HEK293 (cell line): Measurements from ENCODE around the gene EIF1AY.

Experiments
- CTCF ChIA-PET: fragments of 350-600 bp; formaldehyde crosslinking; extraction: SDS; loops from one replicate; lab custom pipeline; 2021; ENCODE audit warnings: antibody characterized with exemption; lab: Yijun Ruan, JAX
- POLR2A ChIA-PET: fragments of 300-600 bp; formaldehyde crosslinking; extraction: SDS; loops from one replicate; lab custom pipeline; 2020; ENCODE audit warnings: antibody characterized with exemption, inconsistent platforms; lab: Yijun Ruan, JAX
- H3K27ac ChIP-seq: fragments of 200-500 bp; sonication (Bioruptor generic); 2 replicates; pipeline ENCODE4 v1.5.1; 2014; ENCODE audit warnings: low read depth, low read length, control low read depth, inconsistent platforms; ENCODE audit errors: extremely low read depth
- H3K36me3 ChIP-seq, 2 experiments: fragments of 200-500 bp in 1 of 2; sonication (Bioruptor generic) in 1 of 2; 1 replicate in 1 of 2; 2 replicates in 1 of 2; pipeline ENCODE4 v1.5.1; 2014 to 2017; ENCODE audit warnings: inconsistent platforms in 2 of 2, low read length in 2 of 2; ENCODE audit not compliant: control insufficient read depth in 2 of 2, insufficient read depth in 1 of 2
- H3K4me1 ChIP-seq: fragments of 200-500 bp; sonication (Bioruptor generic); 2 replicates; pipeline ENCODE4 v1.5.1; 2014; ENCODE audit warnings: mild to moderate bottlenecking, low read length, inconsistent platforms; ENCODE audit not compliant: control insufficient read depth, insufficient read depth
- H3K4me3 ChIP-seq: 2 replicates; pipeline ENCODE4 v1.5.1; 2011; ENCODE audit warnings: low read depth, mild to moderate bottlenecking, control low read depth, low read length, moderate library complexity
- H3K9me3 ChIP-seq: fragments of 200-500 bp; sonication (Bioruptor generic); 2 replicates; pipeline ENCODE4 v1.5.1; 2014; ENCODE audit warnings: low read depth, low read length, inconsistent platforms; ENCODE audit not compliant: control insufficient read depth, insufficient read depth
- CTCF ChIP-seq: fragments of 450-650 bp; formaldehyde crosslinking; IDR thresholded peaks from 2 replicates; pipeline ENCODE4 v1.5.1; 2016; ENCODE audit warnings: missing biosample characterization, missing genetic modification characterization
- FEZF1 ChIP-seq: fragments of 450-650 bp; formaldehyde crosslinking; IDR thresholded peaks from 2 replicates; pipeline ENCODE4 v1.5.1; 2016; ENCODE audit warnings: missing biosample characterization, missing genetic modification characterization
- HOXC10 ChIP-seq: sonication (generic); formaldehyde crosslinking; IDR thresholded peaks from 2 replicates; pipeline ENCODE4 v1.8.1; 2023; ENCODE audit warnings: mild to moderate bottlenecking, missing genetic modification reagents
- KLF1 ChIP-seq: fragments of 450-650 bp; formaldehyde crosslinking; IDR thresholded peaks from 2 replicates; pipeline ENCODE4 v1.5.1; 2016; ENCODE audit warnings: missing biosample characterization, missing genetic modification characterization
- KLF7 ChIP-seq: fragments of 450-650 bp; formaldehyde crosslinking; IDR thresholded peaks from 2 replicates; pipeline ENCODE4 v1.5.1; 2016; ENCODE audit warnings: missing biosample characterization, missing genetic modification characterization, borderline replicate concordance
- MZF1 ChIP-seq: fragments of 450-650 bp; formaldehyde crosslinking; IDR thresholded peaks from 2 replicates; pipeline ENCODE4 v1.5.1; 2017; ENCODE audit warnings: missing biosample characterization, missing genetic modification characterization, borderline replicate concordance
- SCRT2 ChIP-seq: fragments of 450-650 bp; formaldehyde crosslinking; IDR thresholded peaks from 2 replicates; pipeline ENCODE4 v1.5.1; 2016; ENCODE audit warnings: missing biosample characterization, missing genetic modification characterization
- SETDB1 ChIP-seq: IDR thresholded peaks from one replicate; pipeline ENCODE4 v1.6.1; 2017; ENCODE audit warnings: mild to moderate bottlenecking, low read length, moderate library complexity, mixed read lengths; ENCODE audit not compliant: insufficient read length
- ZBTB21 ChIP-seq: fragments of 450-650 bp; formaldehyde crosslinking; IDR thresholded peaks from 2 replicates; pipeline ENCODE4 v1.5.1; 2017; ENCODE audit warnings: missing biosample characterization, missing genetic modification characterization
- ZFP3 ChIP-seq: fragments of 450-650 bp; formaldehyde crosslinking; IDR thresholded peaks from 2 replicates; pipeline ENCODE4 v1.5.1; 2016; ENCODE audit warnings: low read depth, missing biosample characterization, missing genetic modification characterization
- ZIC2 ChIP-seq: fragments of 450-650 bp; formaldehyde crosslinking; IDR thresholded peaks from 2 replicates; pipeline ENCODE4 v1.5.1; 2016; ENCODE audit warnings: missing biosample characterization, missing genetic modification characterization
- ZNF121 ChIP-seq: fragments of 450-650 bp; formaldehyde crosslinking; IDR thresholded peaks from 2 replicates; pipeline ENCODE4 v1.5.1; 2016; ENCODE audit warnings: missing biosample characterization, missing genetic modification characterization
- ZNF16 ChIP-seq: fragments of 450-650 bp; formaldehyde crosslinking; IDR thresholded peaks from 2 replicates; pipeline ENCODE4 v1.5.1; 2016; ENCODE audit warnings: low read depth, missing biosample characterization, missing genetic modification characterization
- ZNF202 ChIP-seq: fragments of 450-650 bp; formaldehyde crosslinking; IDR thresholded peaks from 2 replicates; pipeline ENCODE4 v1.5.1; 2016; ENCODE audit warnings: missing biosample characterization, missing genetic modification characterization, borderline replicate concordance
- ZNF266 ChIP-seq: fragments of 450-650 bp; formaldehyde crosslinking; IDR thresholded peaks from 2 replicates; pipeline ENCODE4 v1.5.1; 2016; ENCODE audit warnings: missing biosample characterization, missing genetic modification characterization, low read depth
- ZNF274 ChIP-seq, 2 experiments: fragments of 200-500 bp in 1 of 2; fragments of 450-650 bp in 1 of 2; sonication (Bioruptor generic) in 1 of 2; formaldehyde crosslinking in 1 of 2; IDR thresholded peaks; 2 replicates each; pipeline versions ENCODE4 v1.5.1 to v1.6.1; 2014 to 2016; ENCODE audit warnings: borderline replicate concordance in 1 of 2, inconsistent platforms in 1 of 2, low read length in 1 of 2, missing biosample characterization in 1 of 2, missing genetic modification characterization in 1 of 2
- ZNF324 ChIP-seq: fragments of 450-650 bp; formaldehyde crosslinking; IDR thresholded peaks from 2 replicates; pipeline ENCODE4 v1.5.1; 2016; ENCODE audit warnings: missing biosample characterization, missing genetic modification characterization
- ZNF335 ChIP-seq: fragments of 450-650 bp; formaldehyde crosslinking; conservative IDR thresholded peaks from 2 replicates; pipeline ENCODE4 v1.5.1; 2016; ENCODE audit warnings: missing biosample characterization, missing genetic modification characterization
- ZNF366 ChIP-seq: fragments of 450-650 bp; formaldehyde crosslinking; conservative IDR thresholded peaks from 2 replicates; pipeline ENCODE4 v1.5.1; 2016; ENCODE audit warnings: missing biosample characterization, missing genetic modification characterization
- ZNF510 ChIP-seq: fragments of 450-650 bp; formaldehyde crosslinking; IDR thresholded peaks from 2 replicates; pipeline ENCODE4 v1.5.1; 2018; ENCODE audit warnings: mild to moderate bottlenecking, missing genetic modification characterization, missing biosample characterization; ENCODE audit not compliant: insufficient replicate concordance
- ZNF560 ChIP-seq: fragments of 450-650 bp; formaldehyde crosslinking; IDR thresholded peaks from 2 replicates; pipeline ENCODE4 v1.5.1; 2017; ENCODE audit warnings: missing biosample characterization, missing genetic modification characterization, borderline replicate concordance
- ZNF843 ChIP-seq: fragments of 450-650 bp; formaldehyde crosslinking; IDR thresholded peaks from 2 replicates; pipeline ENCODE4 v1.5.1; 2016; ENCODE audit warnings: missing biosample characterization, missing genetic modification characterization
- TF ChIP-seq, protein P1 (sequence below): fragments of 450-650 bp; formaldehyde crosslinking; IDR thresholded peaks from 2 replicates; pipeline ENCODE4 v1.5.1; 2016; ENCODE audit warnings: missing biosample characterization, missing genetic modification characterization, low read depth
- TF ChIP-seq, protein P2 (sequence below): fragments of 450-650 bp; formaldehyde crosslinking; IDR thresholded peaks from 2 replicates; pipeline ENCODE4 v1.5.1; 2017; ENCODE audit warnings: missing biosample characterization, missing genetic modification characterization
- TF ChIP-seq, protein P3 (sequence below): fragments of 450-650 bp; IDR thresholded peaks from 2 replicates; pipeline ENCODE4 v1.5.1; 2018; ENCODE audit warnings: missing biosample characterization, mild to moderate bottlenecking, missing genetic modification characterization
- TF ChIP-seq, protein P4 (sequence below): fragments of 450-650 bp; IDR thresholded peaks from 2 replicates; pipeline ENCODE4 v1.5.1; 2018; ENCODE audit warnings: missing biosample characterization, missing genetic modification characterization
- TF ChIP-seq, protein P5 (sequence below): fragments of 450-650 bp; formaldehyde crosslinking; IDR thresholded peaks from 2 replicates; pipeline ENCODE4 v1.5.1; 2016; ENCODE audit warnings: missing biosample characterization, missing genetic modification characterization

EIF1AY gene

DNA sequence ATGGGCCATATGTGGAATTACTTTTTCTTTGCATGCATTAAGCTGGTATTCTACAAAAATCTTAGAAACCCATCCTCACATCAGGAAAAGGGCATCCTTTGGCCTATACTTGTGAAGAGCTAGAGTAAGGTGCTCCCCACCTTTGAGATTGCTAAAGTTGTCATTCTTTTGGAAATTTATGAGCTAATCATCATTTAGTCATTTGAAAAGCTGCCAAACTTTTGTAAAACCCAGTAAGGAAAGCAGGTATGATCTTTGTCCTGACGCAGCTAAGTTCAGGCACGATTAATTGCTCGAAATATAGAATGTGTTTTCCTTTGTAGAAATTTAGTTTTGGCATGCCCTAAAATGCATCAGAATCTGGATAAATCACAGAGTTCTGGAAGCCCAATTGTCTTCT lies 2.6 kb downstream of the EIF1AY start:
- Histone ChIP-seq H3K27ac (no peak overlapping the region), H3K4me3 (no peak overlapping the region), H3K9me3 (no peaks in the 10 kb centered on the region), H3K36me3 (no peaks in the 10 kb centered on the region), H3K4me1 (no peaks in the 10 kb centered on the region)
- ChIA-PET CTCF (no interaction called here), POLR2A (no interaction called here)
- TF ChIP-seq SETDB1, result no peak
- TF ChIP-seq, protein P1, sequence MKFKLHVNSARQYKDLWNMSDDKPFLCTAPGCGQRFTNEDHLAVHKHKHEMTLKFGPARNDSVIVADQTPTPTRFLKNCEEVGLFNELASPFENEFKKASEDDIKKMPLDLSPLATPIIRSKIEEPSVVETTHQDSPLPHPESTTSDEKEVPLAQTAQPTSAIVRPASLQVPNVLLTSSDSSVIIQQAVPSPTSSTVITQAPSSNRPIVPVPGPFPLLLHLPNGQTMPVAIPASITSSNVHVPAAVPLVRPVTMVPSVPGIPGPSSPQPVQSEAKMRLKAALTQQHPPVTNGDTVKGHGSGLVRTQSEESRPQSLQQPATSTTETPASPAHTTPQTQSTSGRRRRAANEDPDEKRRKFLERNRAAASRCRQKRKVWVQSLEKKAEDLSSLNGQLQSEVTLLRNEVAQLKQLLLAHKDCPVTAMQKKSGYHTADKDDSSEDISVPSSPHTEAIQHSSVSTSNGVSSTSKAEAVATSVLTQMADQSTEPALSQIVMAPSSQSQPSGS (tag by site-specific recombination), result no peak
- TF ChIP-seq ZIC2 (tag by site-specific recombination), result no peak
- no peak for TF ChIP-seq SCRT2
- TF ChIP-seq HOXC10 (CRISPR knock-in tag), result no peak
- TF ChIP-seq, protein P2, sequence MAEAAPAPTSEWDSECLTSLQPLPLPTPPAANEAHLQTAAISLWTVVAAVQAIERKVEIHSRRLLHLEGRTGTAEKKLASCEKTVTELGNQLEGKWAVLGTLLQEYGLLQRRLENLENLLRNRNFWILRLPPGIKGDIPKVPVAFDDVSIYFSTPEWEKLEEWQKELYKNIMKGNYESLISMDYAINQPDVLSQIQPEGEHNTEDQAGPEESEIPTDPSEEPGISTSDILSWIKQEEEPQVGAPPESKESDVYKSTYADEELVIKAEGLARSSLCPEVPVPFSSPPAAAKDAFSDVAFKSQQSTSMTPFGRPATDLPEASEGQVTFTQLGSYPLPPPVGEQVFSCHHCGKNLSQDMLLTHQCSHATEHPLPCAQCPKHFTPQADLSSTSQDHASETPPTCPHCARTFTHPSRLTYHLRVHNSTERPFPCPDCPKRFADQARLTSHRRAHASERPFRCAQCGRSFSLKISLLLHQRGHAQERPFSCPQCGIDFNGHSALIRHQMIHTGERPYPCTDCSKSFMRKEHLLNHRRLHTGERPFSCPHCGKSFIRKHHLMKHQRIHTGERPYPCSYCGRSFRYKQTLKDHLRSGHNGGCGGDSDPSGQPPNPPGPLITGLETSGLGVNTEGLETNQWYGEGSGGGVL (tag by site-specific recombination), result no peak
- no peak for TF ChIP-seq ZNF510
- TF ChIP-seq ZFP3 (tag by site-specific recombination), result no peak
- no peak for TF ChIP-seq ZNF560
- no peak for TF ChIP-seq ZNF324 (tag by site-specific recombination)
- TF ChIP-seq, protein P3, sequence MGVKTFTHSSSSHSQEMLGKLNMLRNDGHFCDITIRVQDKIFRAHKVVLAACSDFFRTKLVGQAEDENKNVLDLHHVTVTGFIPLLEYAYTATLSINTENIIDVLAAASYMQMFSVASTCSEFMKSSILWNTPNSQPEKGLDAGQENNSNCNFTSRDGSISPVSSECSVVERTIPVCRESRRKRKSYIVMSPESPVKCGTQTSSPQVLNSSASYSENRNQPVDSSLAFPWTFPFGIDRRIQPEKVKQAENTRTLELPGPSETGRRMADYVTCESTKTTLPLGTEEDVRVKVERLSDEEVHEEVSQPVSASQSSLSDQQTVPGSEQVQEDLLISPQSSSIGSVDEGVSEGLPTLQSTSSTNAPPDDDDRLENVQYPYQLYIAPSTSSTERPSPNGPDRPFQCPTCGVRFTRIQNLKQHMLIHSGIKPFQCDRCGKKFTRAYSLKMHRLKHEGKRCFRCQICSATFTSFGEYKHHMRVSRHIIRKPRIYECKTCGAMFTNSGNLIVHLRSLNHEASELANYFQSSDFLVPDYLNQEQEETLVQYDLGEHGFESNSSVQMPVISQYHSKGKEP (tag by site-specific recombination), result no peak
- TF ChIP-seq ZNF266 (tag by site-specific recombination), result no peak
- TF ChIP-seq, protein P4, sequence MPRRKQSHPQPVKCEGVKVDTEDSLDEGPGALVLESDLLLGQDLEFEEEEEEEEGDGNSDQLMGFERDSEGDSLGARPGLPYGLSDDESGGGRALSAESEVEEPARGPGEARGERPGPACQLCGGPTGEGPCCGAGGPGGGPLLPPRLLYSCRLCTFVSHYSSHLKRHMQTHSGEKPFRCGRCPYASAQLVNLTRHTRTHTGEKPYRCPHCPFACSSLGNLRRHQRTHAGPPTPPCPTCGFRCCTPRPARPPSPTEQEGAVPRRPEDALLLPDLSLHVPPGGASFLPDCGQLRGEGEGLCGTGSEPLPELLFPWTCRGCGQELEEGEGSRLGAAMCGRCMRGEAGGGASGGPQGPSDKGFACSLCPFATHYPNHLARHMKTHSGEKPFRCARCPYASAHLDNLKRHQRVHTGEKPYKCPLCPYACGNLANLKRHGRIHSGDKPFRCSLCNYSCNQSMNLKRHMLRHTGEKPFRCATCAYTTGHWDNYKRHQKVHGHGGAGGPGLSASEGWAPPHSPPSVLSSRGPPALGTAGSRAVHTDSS (tag by site-specific recombination), result no peak
- TF ChIP-seq ZNF843 (tag by site-specific recombination), result no peak
- no peak for TF ChIP-seq FEZF1 (tag by site-specific recombination)
- TF ChIP-seq, protein P5, sequence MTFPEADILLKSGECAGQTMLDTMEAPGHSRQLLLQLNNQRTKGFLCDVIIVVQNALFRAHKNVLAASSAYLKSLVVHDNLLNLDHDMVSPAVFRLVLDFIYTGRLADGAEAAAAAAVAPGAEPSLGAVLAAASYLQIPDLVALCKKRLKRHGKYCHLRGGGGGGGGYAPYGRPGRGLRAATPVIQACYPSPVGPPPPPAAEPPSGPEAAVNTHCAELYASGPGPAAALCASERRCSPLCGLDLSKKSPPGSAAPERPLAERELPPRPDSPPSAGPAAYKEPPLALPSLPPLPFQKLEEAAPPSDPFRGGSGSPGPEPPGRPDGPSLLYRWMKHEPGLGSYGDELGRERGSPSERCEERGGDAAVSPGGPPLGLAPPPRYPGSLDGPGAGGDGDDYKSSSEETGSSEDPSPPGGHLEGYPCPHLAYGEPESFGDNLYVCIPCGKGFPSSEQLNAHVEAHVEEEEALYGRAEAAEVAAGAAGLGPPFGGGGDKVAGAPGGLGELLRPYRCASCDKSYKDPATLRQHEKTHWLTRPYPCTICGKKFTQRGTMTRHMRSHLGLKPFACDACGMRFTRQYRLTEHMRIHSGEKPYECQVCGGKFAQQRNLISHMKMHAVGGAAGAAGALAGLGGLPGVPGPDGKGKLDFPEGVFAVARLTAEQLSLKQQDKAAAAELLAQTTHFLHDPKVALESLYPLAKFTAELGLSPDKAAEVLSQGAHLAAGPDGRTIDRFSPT (tag by site-specific recombination), result no peak
- no peak for TF ChIP-seq ZNF202 (tag by site-specific recombination)
- TF ChIP-seq ZBTB21, result no peak

- Histone ChIP-seq H3K4me1 (no peaks in the 10 kb centered on the region), H3K27ac (no peak overlapping the region), H3K4me3 (no peak overlapping the region), H3K36me3 (no peaks in the 10 kb centered on the region), H3K9me3 (no peaks in the 10 kb centered on the region)
- CTCF ChIA-PET, result no interaction called here
- POLR2A ChIA-PET, result no interaction called here
- TF ChIP-seq CTCF (tag by site-specific recombination) (no peak), ZNF335 (tag by site-specific recombination) (no peak), KLF1 (tag by site-specific recombination) (no peak), KLF7 (no peak), MZF1 (tag by site-specific recombination) (no peak), ZNF274 (IDR thresholded peaks at IDR 0.05; ENCODE audit: low read length) (no peak), ZNF274 (tag by site-specific recombination; IDR thresholded peaks at IDR 0.05; ENCODE audit: borderline replicate concordance) (no peak), ZNF16 (tag by site-specific recombination) (no peak), ZNF366 (tag by site-specific recombination) (no peak), ZNF121 (tag by site-specific recombination) (no peak)
Observed at GRCh38 chrY:20581687-20582086, 6.1 kb downstream of the EIF1AY start.
